Measurements from ENCODE around the gene DLG2.

DNA sequence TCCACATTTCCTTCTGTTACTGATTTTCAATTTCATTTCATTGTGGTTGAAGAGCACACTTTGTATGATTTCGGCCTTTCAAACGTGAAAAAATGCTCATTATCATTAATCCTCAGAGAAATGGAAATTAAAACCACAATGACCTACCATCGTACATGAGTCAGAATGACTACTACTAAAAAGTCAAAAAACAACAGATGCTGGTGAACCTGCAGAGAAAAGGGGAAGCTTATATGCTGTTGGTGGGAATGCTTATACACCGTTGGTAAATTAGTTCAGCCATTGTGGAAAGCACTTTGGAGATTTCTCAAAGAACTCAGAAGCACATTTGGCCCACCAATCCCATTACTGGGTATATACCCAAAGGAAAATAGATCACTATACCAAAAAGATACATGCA lies 57.6 kb downstream of the DLG2 start:
- TF ChIP-seq CTCF (IDR thresholded peaks at IDR 0.05; ENCODE audit: insufficient read depth, low read length) (no peak), GABPA (IDR thresholded peaks at IDR 0.05; ENCODE audit: low read depth) (no peak)
